Testis (tissue), 2 donors: Measurements from ENCODE around the gene KATNBL1.

Experiments
- CTCF ChIP-seq, 3 experiments: fragments of 450-650 bp in 2 of 3; fragments of 200-600 bp in 1 of 3; sonication (generic) in 1 of 3; IDR thresholded peaks; one replicate each; pipeline ENCODE4 v1.5.1; 2016 to 2019; ENCODE audit warnings: antibody characterized with exemption in 3 of 3, mild to moderate bottlenecking in 2 of 3, moderate library complexity in 1 of 3
- POLR2A ChIP-seq: fragments of 450-650 bp; IDR thresholded peaks from one replicate; pipeline ENCODE4 v1.6.1; 2017; ENCODE audit warnings: antibody characterized with exemption, mild to moderate bottlenecking, moderate library complexity

GRCh38 chr15:34233614-34234013 is 23.7 kb upstream of the KATNBL1 start:
- no peak for TF ChIP-seq CTCF (IDR thresholded peaks at IDR 0.05)
- TF ChIP-seq POLR2A, result no peak
